ENCODE data around the gene TM9SF2.

Gene TM9SF2

DNA sequence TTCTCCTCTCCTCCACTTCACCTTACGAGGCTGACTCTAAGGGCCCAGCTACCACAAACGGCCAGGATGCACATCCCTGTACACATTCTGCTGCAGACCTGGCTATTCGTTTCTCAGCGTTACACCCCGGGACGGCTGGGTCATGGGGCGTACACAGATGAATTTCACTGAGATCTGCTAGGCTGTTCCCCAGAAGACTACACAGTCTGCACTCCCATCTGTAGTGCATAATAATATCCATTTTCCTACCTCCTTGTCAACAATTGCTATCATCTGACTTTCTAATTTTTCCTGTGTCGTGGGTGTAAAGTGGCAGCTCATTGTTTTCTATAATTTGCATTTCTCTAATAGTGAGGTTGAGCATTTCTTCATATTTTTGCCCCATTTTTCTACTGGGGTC is 85.7 kb downstream of the TM9SF2 start:
- Histone ChIP-seq H3K4me3 (no peak overlapping the region), H3K4me1 (no peaks in the 10 kb centered on the region), H3K9me3 (no peaks in the 10 kb centered on the region), H3K27me3 (ENCODE audit: low read depth) (no peaks in the 10 kb centered on the region), H3K36me3 (replicated peaks) (no peaks in the 10 kb centered on the region)
- DNase-seq (ENCODE audit: low spot score in 2 of 2): no peak
- in situ Hi-C loops (cut with MboI; ENCODE audit: low sequenced_read_pairs): no loop called here

DNA sequence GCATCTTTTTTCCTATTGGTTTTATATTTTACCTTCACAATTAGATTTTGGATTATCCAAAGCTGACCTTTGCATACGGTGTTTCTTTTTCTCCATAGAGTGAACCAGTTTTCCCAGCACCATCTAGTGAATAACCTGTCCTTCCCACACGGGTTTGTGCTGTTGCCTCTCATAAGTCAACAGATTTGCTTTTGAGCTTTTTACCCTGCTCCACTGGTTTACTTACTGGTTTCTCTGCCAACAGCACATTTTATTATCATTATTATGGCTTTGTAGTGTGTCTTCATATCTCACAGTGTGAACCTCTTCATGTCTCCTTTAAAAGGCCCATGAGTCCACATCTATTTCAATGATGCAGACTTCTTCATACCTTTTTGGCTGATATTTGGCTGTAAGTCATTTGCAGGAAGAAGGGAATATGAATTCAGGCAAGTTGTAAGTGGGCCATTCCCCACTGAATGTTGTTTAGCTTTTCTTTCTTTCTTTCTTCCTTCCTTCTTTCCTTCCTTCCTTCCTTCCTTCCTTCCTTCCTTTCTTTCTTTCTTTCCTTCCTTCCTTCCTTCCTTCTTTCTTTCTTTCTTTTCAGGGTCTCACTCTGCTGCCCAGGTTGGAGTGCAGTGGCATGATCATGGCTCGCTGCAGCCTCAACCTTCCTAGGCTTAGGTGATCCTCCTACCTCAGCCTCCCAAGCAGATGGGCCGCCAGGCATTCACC is 86.8 kb downstream of the TM9SF2 start:
- in situ Hi-C loops (cut with MboI; ENCODE audit: low sequenced_read_pairs): no loop called here

DNA sequence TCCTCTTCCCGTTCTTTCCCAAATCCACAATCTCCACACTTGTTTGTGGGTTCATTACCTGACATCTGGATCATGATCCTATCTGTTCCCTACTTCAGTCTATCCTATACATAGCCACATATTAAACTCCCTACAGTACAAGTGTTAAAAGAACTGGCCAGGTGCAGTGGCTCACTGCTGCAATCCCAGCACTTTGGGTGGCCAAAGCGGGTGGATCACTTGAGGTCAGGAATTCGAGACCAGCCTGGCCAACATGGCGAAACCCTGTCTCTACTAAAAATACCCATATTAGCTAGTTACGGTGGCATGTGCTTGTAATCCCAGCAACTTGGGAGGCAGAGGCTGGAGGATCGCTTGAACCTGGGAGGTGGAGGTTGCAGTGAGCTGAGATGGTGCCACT is 88.3 kb downstream of the TM9SF2 start:
- DNase-seq (ENCODE audit: low spot score in 2 of 2): no peak
- in situ Hi-C loops (cut with MboI; ENCODE audit: low sequenced_read_pairs): no loop called here
- Histone ChIP-seq H3K27me3 (ENCODE audit: low read depth) (no peaks in the 10 kb centered on the region), H3K4me3 (no peak overlapping the region), H3K36me3 (replicated peaks) (no peaks in the 10 kb centered on the region), H3K4me1 (no peaks in the 10 kb centered on the region), H3K9me3 (no peaks in the 10 kb centered on the region)

More for the DNA sequence above, 86.8 kb downstream of the TM9SF2 start:
- Histone ChIP-seq H3K36me3 (replicated peaks) (no peaks in the 10 kb centered on the region), H3K4me3 (no peak overlapping the region), H3K27me3 (ENCODE audit: low read depth) (no peaks in the 10 kb centered on the region), H3K4me1 (no peaks in the 10 kb centered on the region), H3K9me3 (no peaks in the 10 kb centered on the region)
- no peak for DNase-seq (ENCODE audit: low spot score in 2 of 2)

DNA sequence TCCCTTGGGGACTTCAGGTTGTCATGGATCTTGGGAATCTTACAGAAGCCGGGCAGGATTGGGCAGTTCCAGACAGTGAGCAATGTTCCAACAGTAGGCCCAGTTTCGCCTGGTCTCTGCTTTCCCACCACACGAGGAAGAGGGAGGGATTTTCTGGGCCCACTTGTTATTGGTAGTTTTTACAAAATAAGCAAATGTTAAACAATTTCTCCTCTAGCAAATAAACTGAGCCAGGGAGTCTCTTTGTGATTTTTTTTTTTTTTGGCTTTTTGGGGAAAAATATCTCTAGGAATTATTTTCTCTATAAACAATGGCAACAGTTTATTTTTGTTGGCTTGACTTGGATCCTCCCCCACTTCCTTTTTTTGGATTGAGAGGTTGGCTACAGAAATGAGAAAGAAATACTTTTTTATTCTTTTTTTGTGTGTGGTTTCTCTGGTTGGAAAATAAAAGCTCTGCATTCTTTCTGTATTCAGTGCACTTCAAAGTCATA is 89.3 kb downstream of the TM9SF2 start:
- Histone ChIP-seq H3K27me3 (ENCODE audit: low read depth) (no peaks in the 10 kb centered on the region), H3K9me3 (no peaks in the 10 kb centered on the region), H3K36me3 (replicated peaks) (no peaks in the 10 kb centered on the region), H3K4me1 (no peaks in the 10 kb centered on the region; the same call in 1 of the 2 replicates), H3K4me3 (no peak overlapping the region)
- in situ Hi-C loops (cut with MboI; ENCODE audit: low sequenced_read_pairs): no loop called here
- DNase-seq (ENCODE audit: low spot score in 2 of 2): no peak

DNA sequence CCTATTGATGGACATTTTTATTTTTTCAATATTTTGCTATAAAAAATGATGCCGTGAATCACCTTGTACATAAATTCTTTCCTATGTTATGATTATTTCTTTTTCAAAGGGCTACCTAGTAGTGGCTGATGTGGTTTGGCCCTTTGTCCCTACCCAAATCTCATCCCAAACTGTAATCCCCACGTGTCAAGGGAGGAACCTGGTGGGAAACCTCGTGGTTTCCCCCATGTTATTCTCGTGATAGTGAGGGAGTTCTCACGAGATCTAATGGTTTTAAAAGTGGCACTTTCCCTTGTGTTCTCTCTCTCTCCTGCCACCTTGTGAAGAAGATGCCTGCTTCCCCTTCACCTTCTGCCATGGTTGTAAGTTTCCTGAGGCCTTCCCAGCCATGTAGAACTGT is 94.9 kb downstream of the TM9SF2 start:
- Histone ChIP-seq H3K4me3 (no peak overlapping the region), H3K4me1 (no peaks in the 10 kb centered on the region; the same call in 1 of the 2 replicates), H3K27me3 (ENCODE audit: low read depth) (no peaks in the 10 kb centered on the region), H3K36me3 (replicated peaks) (no peaks in the 10 kb centered on the region), H3K9me3 (no peaks in the 10 kb centered on the region)
- DNase-seq (ENCODE audit: low spot score in 2 of 2): no peak
- in situ Hi-C loops (cut with MboI; ENCODE audit: low sequenced_read_pairs): no loop called here

DNA sequence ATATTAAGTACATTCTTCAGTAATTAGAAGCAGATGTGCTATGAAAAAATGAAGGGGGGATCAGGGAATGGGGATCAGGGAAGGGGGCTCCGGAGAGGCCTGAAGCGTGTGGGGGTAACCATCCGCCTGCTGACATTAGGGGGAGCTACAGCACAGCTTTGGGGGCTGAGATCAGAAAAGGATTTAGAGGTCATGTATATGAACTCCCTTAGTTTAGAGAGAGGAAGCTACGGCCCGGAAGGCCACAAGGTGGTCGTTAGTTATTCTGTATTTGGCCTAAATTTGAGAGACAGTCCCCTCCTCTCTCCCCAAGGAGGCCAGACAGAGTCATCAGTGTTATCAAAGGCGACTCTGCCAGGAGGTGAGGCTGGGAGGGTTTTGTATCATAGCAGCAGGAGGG is 99.0 kb downstream of the TM9SF2 start:
- Histone ChIP-seq H3K9me3 (no peaks in the 10 kb centered on the region), H3K36me3 (replicated peaks) (no peaks in the 10 kb centered on the region), H3K4me1 (no peaks in the 10 kb centered on the region; the same call in 1 of the 2 replicates), H3K4me3 (no peak overlapping the region), H3K27me3 (ENCODE audit: low read depth) (no peaks in the 10 kb centered on the region)
- in situ Hi-C loops (cut with MboI; ENCODE audit: low sequenced_read_pairs): no loop called here
- peak in 1 of 2 experiments; percentile 25 for DNase-seq (ENCODE audit: low spot score in 2 of 2)

DNA sequence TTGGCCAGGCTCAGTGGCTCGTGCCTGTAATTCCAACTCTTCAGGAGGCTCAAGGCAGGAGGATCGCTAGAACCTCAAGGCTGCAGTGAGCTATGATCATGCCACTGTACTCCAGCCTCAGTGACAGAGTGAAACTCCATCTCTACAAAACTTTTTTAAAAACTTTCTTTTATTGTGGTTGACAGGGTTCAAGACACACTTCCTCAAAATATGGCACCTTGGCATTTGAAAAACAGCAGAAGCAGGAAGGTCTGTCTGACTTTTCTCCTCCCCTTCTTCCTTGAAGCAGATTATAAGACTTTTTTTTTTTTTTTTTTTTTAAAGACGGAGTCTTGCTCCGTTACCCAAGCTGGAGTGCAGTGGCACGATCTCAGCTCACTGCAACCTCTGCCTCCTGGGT is 100.3 kb downstream of the TM9SF2 start:
- DNase-seq (ENCODE audit: low spot score in 2 of 2): no peak

DNA sequence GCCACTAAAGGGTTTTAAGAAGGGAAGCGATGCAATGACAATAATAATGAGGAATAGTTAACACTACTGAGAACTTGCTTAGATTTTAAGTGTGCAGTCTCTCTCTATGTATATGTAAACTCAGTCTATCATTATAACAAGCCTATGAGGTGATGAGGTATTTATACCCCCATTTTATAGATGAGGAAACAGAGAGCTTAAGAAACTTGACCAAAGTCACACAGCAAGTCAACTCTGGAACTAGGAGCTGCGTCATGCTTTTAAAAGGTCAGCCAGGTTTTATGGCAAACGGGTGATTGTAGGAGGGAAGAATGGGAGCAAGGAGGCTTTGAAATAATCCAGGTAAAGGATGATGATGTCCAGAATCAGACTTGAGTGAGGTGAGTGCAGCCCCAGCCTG is 103.4 kb downstream of the TM9SF2 start:
- H3K4me1 ChIP-seq: peaks cover 16% of the 10 kb centered on the region
- H3K4me3 ChIP-seq: no peak overlapping the region
- no peaks in the 10 kb centered on the region for H3K36me3 ChIP-seq (replicated peaks)
- no peaks in the 10 kb centered on the region for H3K27me3 ChIP-seq (ENCODE audit: low read depth)
- in situ Hi-C loops (cut with MboI; ENCODE audit: low sequenced_read_pairs): no loop called here
- H3K9me3 ChIP-seq: no peaks in the 10 kb centered on the region
- no peak for DNase-seq (ENCODE audit: low spot score in 2 of 2)

More for the DNA sequence above, 100.3 kb downstream of the TM9SF2 start:
- Histone ChIP-seq H3K9me3 (no peaks in the 10 kb centered on the region), H3K4me3 (no peak overlapping the region), H3K4me1 (peaks cover 10% of the 10 kb centered on the region), H3K27me3 (ENCODE audit: low read depth) (no peaks in the 10 kb centered on the region), H3K36me3 (replicated peaks) (no peaks in the 10 kb centered on the region)
- in situ Hi-C loops (cut with MboI; ENCODE audit: low sequenced_read_pairs): no loop called here

DNA sequence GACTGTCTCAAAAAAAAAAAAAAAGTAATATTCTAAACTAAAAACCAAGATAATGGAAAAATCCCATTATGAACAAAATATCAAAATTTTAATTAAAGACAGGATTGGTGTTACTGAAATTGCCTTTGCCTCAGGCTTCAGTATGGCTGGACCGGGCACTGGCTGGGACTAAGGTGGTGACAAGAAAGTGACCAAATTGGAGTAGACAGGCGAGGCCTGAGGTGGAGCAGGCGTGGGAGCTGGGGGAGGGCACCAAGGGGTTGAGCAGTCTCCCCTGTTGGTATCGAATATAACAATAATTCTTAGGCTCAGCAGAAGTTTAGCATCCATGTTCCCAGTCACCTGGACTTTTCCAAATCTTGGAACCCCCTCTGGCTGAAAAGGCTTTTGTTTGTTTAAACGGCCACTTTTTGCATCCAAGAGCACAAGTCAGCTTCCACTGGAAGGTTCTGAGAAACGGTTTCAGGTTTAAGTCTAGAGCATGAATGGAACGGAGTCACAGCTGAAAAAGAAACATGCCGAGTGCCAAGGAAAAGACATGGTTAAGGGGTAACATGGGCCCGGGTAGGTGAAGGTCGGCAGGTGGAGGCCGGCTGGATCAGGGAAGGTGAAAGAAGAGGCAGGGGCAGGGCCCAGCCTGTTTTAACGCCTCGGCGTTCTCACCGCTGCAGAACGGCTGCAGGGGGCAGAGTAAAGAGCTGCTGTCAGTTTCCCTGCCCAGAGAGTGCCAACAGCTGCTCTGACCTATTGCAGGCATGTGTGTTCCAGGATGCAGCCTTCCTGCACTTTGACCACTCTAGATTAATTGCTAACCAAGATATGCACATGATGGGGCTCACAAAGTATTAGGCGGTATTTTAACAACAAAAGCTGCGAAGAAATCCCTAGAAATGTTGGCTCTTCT is 104.4 kb downstream of the TM9SF2 start:
- Histone ChIP-seq H3K4me3 (peak overlapping the region; percentile 27), H3K36me3 (replicated peaks) (no peaks in the 10 kb centered on the region), H3K4me1 (peaks cover 22% of the 10 kb centered on the region), H3K9me3 (no peaks in the 10 kb centered on the region), H3K27me3 (ENCODE audit: low read depth) (no peaks in the 10 kb centered on the region)
- peak; percentile 17 to 57 for DNase-seq (ENCODE audit: low spot score in 2 of 2)
- in situ Hi-C loops (cut with MboI; ENCODE audit: low sequenced_read_pairs): no loop called here

DNA sequence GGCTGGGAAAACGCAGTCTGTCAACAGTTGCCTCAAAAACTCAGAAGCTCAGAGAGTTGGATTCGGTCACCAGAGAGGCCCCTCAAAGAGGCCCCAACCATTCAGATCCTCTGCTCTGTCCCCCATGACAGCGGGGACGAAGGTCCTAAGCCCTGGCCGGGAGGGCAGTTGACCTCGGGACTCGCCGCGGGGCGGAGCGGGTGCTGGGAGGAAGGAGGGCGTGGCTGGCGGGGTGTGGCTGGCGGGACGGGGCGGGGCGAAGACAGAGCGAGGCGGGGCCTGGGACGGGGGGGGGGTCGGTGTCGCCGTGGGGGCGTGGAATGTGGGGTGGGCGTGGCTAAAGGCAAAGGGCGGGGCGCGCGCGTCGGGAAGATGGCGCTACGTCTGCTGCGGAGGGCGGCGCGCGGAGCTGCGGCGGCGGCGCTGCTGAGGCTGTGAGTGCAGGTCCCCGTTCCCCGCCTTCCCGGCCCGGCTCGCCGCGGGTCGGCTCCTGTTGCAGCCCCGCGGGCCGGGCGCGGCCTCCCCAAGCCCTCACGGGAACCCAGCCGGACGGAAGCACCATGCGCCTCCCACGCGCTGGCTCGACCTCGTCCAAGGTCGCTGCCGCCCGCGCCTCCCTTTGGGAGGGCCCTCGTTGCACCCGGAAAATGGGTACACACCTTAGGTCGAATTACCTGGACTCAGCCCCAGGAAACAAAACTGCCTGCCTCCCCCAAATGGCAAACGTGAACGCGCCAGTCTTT is 105.2 kb downstream of the TM9SF2 start, which contains the start of gene CLYBL:
Gene CLYBL (plus strand): TSS at position 367 of the 743 bp plus-strand sequence.
- in situ Hi-C loops (cut with MboI; ENCODE audit: low sequenced_read_pairs): no loop called here
- DNase-seq (ENCODE audit: low spot score in 2 of 2): peak; percentile 76 to 93
- H3K9me3 ChIP-seq: no peaks in the 10 kb centered on the region
- H3K36me3 ChIP-seq (replicated peaks): no peaks in the 10 kb centered on the region
- H3K27me3 ChIP-seq (ENCODE audit: low read depth): no peaks in the 10 kb centered on the region
- H3K4me3 ChIP-seq: peak within 1 kb of the TSS; percentile 68
- peaks cover 23% of the 10 kb centered on the region for H3K4me1 ChIP-seq

DNA sequence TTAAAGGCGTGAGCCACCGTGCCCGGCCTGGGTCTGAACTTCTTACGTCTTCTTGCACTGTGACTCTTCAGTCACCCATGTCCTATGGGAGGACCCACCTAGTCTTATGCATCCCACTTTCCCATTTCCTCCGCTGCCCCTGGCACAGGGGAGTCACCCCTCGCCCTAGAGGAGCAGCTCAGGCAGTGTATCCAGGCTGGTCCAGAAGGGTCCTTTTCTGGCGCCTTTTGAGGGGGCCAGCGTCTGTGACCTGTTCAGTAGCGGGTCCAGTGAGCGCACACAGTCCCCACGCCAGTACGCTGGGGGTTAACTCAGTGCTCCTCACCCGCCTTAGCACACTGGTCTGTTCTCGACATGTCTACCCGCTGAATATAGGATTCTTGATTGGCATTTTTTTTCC is 107.1 kb downstream of the TM9SF2 start:
- Histone ChIP-seq H3K4me3 (no peak overlapping the region), H3K36me3 (replicated peaks) (no peaks in the 10 kb centered on the region), H3K27me3 (ENCODE audit: low read depth) (no peaks in the 10 kb centered on the region), H3K4me1 (peaks cover 23% of the 10 kb centered on the region), H3K9me3 (no peaks in the 10 kb centered on the region)
- no peak for DNase-seq (ENCODE audit: low spot score in 2 of 2)
- in situ Hi-C loops (cut with MboI; ENCODE audit: low sequenced_read_pairs): no loop called here

DNA sequence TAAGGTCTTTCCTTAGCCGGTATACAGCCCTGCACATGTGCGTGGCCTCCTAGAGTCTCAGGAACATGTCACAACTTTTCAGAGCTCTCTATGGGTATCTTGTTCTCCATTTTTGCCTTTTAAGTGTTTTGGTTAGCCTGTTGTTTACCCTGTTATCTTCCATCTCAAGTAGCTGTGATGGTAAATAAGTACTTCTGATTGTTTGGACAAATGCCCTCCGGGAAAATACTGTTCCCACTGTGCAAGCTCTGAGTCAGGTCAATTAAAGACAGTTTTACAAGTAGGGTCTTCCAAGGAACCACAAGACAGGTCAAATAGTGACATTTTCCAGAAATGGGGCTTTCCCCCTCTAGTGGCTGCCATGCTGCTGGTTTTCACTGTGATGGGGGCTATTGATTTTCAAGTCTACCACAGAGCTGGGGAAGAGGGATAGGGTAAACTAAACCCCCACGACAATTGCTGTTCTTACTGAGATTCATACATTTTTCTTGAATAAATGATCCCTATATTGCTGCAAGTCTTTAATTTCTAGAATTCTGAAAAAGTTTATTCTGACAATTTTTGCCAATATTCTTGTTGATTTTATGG is 109.5 kb downstream of the TM9SF2 start:
- H3K36me3 ChIP-seq (replicated peaks): no peaks in the 10 kb centered on the region
- no peaks in the 10 kb centered on the region for H3K27me3 ChIP-seq (ENCODE audit: low read depth)
- H3K4me1 ChIP-seq: peaks cover 18% of the 10 kb centered on the region
- no peaks in the 10 kb centered on the region for H3K9me3 ChIP-seq
- in situ Hi-C loops (cut with MboI; ENCODE audit: low sequenced_read_pairs): no loop called here
- DNase-seq (ENCODE audit: low spot score in 2 of 2): peak; percentile 24 to 36
- H3K4me3 ChIP-seq: no peak overlapping the region
